Medulla oblongata (tissue), 1 donor: Measurements from ENCODE around the gene KIF24.
"Not testable (repeated sequence)": the region's sequence is repeated elsewhere in the genome, so short reads cannot be mapped to it uniquely, and the experiment has no call there.

ENCODE experiments used
- DNase-seq: peaks from one replicate; pipeline ENCODE4 v3.0.0-alpha.2; 2015; ENCODE audit errors: extremely low spot score

KIF24 gene

GRCh38 chr9:34366365-34366764, 37.3 kb upstream of the KIF24 start:
- DNase-seq = no peak

GRCh38 chr9:34365282-34365681, 36.2 kb upstream of the KIF24 start:
- DNase-seq = no peak

GRCh38 chr9:34363619-34364351, 34.7 kb upstream of the KIF24 start:
- no peak for DNase-seq

GRCh38 chr9:34362614-34363214, 33.6 kb upstream of the KIF24 start:
- no peak for DNase-seq

GRCh38 chr9:34352957-34353356, 23.9 kb upstream of the KIF24 start:
- not testable (repeated sequence) for DNase-seq

GRCh38 chr9:34352122-34352652, 23.1 kb upstream of the KIF24 start:
- not testable (repeated sequence) for DNase-seq

GRCh38 chr9:34349324-34349723, 20.3 kb upstream of the KIF24 start:
- no peak for DNase-seq

GRCh38 chr9:34347800-34348158, 18.7 kb upstream of the KIF24 start:
- no peak for DNase-seq

GRCh38 chr9:34346873-34347799, 18.1 kb upstream of the KIF24 start:
- DNase-seq = no peak

GRCh38 chr9:34343605-34344004, 14.5 kb upstream of the KIF24 start:
- DNase-seq = no peak

- DNase-seq = peak; percentile 87
Observed at GRCh38 chr9:34343090-34343489, 14.0 kb upstream of the KIF24 start.

GRCh38 chr9:34341659-34342295, 12.7 kb upstream of the KIF24 start:
- no peak for DNase-seq

GRCh38 chr9:34338665-34339385, 9.8 kb upstream of the KIF24 start:
- peak; percentile 84 for DNase-seq

GRCh38 chr9:34338079-34338478, 9.0 kb upstream of the KIF24 start:
- DNase-seq = not testable (repeated sequence)

GRCh38 chr9:34337403-34337802, 8.3 kb upstream of the KIF24 start:
- DNase-seq = peak; percentile 21

- DNase-seq = no peak
Observed at GRCh38 chr9:34335376-34335775, 6.3 kb upstream of the KIF24 start.

GRCh38 chr9:34334916-34335315, 5.8 kb upstream of the KIF24 start:
- DNase-seq = peak; percentile 31

GRCh38 chr9:34334337-34334824, 5.3 kb upstream of the KIF24 start:
- DNase-seq = peak; percentile 97

- DNase-seq = peak; percentile 43
Observed at GRCh38 chr9:34333836-34334235, 4.8 kb upstream of the KIF24 start.

- peak; percentile 92 for DNase-seq
Observed at GRCh38 chr9:34332076-34332964, 3.3 kb upstream of the KIF24 start.
